ENCODE data around the gene AK2.
"Not testable (repeated sequence)": the region's sequence is repeated elsewhere in the genome, so short reads cannot be mapped to it uniquely, and the experiment has no call there.

Gene AK2

GRCh38 chr1:33025761-33026160, 10.9 kb downstream of the AK2 start:
- H3K27me3 ChIP-seq (replicated peaks; ENCODE audit: insufficient read depth, low read length), result no peaks in the 10 kb centered on the region
- H3K27ac ChIP-seq (ENCODE audit: low read length), result no peak overlapping the region
- no peak overlapping the region for H2AFZ ChIP-seq (ENCODE audit: low read length)
- H3K4me1 ChIP-seq (ENCODE audit: low read length), result no peaks in the 10 kb centered on the region
- H3K9ac ChIP-seq (ENCODE audit: low read length), result no peak overlapping the region
- H3K36me3 ChIP-seq (replicated peaks; ENCODE audit: insufficient read depth, low read length), result peaks cover 4% of the 10 kb centered on the region; the same call in 1 of the 2 replicates
- DNase-seq, result no peak
- H3K9me2 ChIP-seq (replicated peaks; ENCODE audit: insufficient read depth, low read length), result no peaks in the 10 kb centered on the region
- no peaks in the 10 kb centered on the region for H3K9me3 ChIP-seq (replicated peaks; ENCODE audit: insufficient read depth, low read length)
- no peak overlapping the region for H3K4me3 ChIP-seq (ENCODE audit: low read length)
- TF ChIP-seq EZH2phosphoT487 (IDR thresholded peaks at IDR 0.05; ENCODE audit: low read length), result no peak
- no peak for TF ChIP-seq CTCF (IDR thresholded peaks at IDR 0.05; ENCODE audit: low read length)
- TF ChIP-seq EZH2 (optimal IDR thresholded peaks at IDR 0.05; ENCODE audit: low read depth, low read length), result no peak
- H3K4me2 ChIP-seq (ENCODE audit: low read depth, low read length), result no peak overlapping the region
- peaks cover 7% of the 10 kb centered on the region; the same call in 1 of the 2 replicates for H4K20me1 ChIP-seq (ENCODE audit: insufficient read depth, low read length)
- peaks cover 91% of the 10 kb centered on the region for H3K79me2 ChIP-seq (ENCODE audit: low read length)
- H3F3A ChIP-seq (ENCODE audit: insufficient read depth, low read length), result no peaks in the 10 kb centered on the region

GRCh38 chr1:33025180-33025569, 11.5 kb downstream of the AK2 start:
- Histone ChIP-seq H3K79me2 (ENCODE audit: low read length) (peaks cover 85% of the 10 kb centered on the region), H3K4me1 (ENCODE audit: low read length) (no peaks in the 10 kb centered on the region), H3K36me3 (replicated peaks; ENCODE audit: insufficient read depth, low read length) (peaks cover 4% of the 10 kb centered on the region; the same call in 1 of the 2 replicates), H3K9me3 (replicated peaks; ENCODE audit: insufficient read depth, low read length) (no peaks in the 10 kb centered on the region), H3K9me2 (replicated peaks; ENCODE audit: insufficient read depth, low read length) (no peaks in the 10 kb centered on the region), H4K20me1 (ENCODE audit: insufficient read depth, low read length) (peaks cover 3% of the 10 kb centered on the region; the same call in 1 of the 2 replicates), H3K27ac (ENCODE audit: low read length) (no peak overlapping the region), H3K4me3 (ENCODE audit: low read length) (no peak overlapping the region), H3K4me2 (ENCODE audit: low read depth, low read length) (no peak overlapping the region), H2AFZ (ENCODE audit: low read length) (no peak overlapping the region), H3K9ac (ENCODE audit: low read length) (no peak overlapping the region), H3K27me3 (replicated peaks; ENCODE audit: insufficient read depth, low read length) (no peaks in the 10 kb centered on the region), H3F3A (ENCODE audit: insufficient read depth, low read length) (no peaks in the 10 kb centered on the region)
- DNase-seq, result no peak
- TF ChIP-seq CTCF (IDR thresholded peaks at IDR 0.05; ENCODE audit: low read length) (no peak), EZH2 (optimal IDR thresholded peaks at IDR 0.05; ENCODE audit: low read depth, low read length) (no peak), EZH2phosphoT487 (IDR thresholded peaks at IDR 0.05; ENCODE audit: low read length) (no peak)

- not testable (repeated sequence) for H2AFZ ChIP-seq (ENCODE audit: low read length); H3K4me2 ChIP-seq (ENCODE audit: low read depth, low read length); H4K20me1 ChIP-seq (ENCODE audit: insufficient read depth, low read length); H3F3A ChIP-seq (ENCODE audit: insufficient read depth, low read length); H3K9ac ChIP-seq (ENCODE audit: low read length); H3K36me3 ChIP-seq (replicated peaks; ENCODE audit: insufficient read depth, low read length); H3K9me3 ChIP-seq (replicated peaks; ENCODE audit: insufficient read depth, low read length); H3K27me3 ChIP-seq (replicated peaks; ENCODE audit: insufficient read depth, low read length); H3K27ac ChIP-seq (ENCODE audit: low read length); H3K9me2 ChIP-seq (replicated peaks; ENCODE audit: insufficient read depth, low read length); DNase-seq; H3K4me3 ChIP-seq (ENCODE audit: low read length); H3K4me1 ChIP-seq (ENCODE audit: low read length)
- peaks cover 79% of the 10 kb centered on the region for H3K79me2 ChIP-seq (ENCODE audit: low read length)
Measured at GRCh38 chr1:33024430-33025179, 12.1 kb downstream of the AK2 start.

GRCh38 chr1:33022650-33023200, 14.0 kb downstream of the AK2 start:
- Histone ChIP-seq H3K9ac (ENCODE audit: low read length) (no peak overlapping the region), H3F3A (ENCODE audit: insufficient read depth, low read length) (no peaks in the 10 kb centered on the region), H3K4me1 (ENCODE audit: low read length) (no peaks in the 10 kb centered on the region), H2AFZ (ENCODE audit: low read length) (no peak overlapping the region), H3K36me3 (replicated peaks; ENCODE audit: insufficient read depth, low read length) (peaks cover 19% of the 10 kb centered on the region), H3K27me3 (replicated peaks; ENCODE audit: insufficient read depth, low read length) (no peaks in the 10 kb centered on the region), H3K79me2 (ENCODE audit: low read length) (peaks cover 64% of the 10 kb centered on the region), H3K4me2 (ENCODE audit: low read depth, low read length) (no peak overlapping the region), H4K20me1 (ENCODE audit: insufficient read depth, low read length) (no peaks in the 10 kb centered on the region; the same call in 1 of the 2 replicates), H3K9me3 (replicated peaks; ENCODE audit: insufficient read depth, low read length) (no peaks in the 10 kb centered on the region), H3K27ac (ENCODE audit: low read length) (no peak overlapping the region), H3K9me2 (replicated peaks; ENCODE audit: insufficient read depth, low read length) (no peaks in the 10 kb centered on the region), H3K4me3 (ENCODE audit: low read length) (no peak overlapping the region)
- no peak for DNase-seq
- no peak for TF ChIP-seq EZH2 (optimal IDR thresholded peaks at IDR 0.05; ENCODE audit: low read depth, low read length)

All from MM.1S (cell line).